ENCODE data around the gene PAPSS1. TPM values are rescaled to one million over a fixed set of nuclear protein-coding genes. Genes with fewer than 3 reads are reported as not detected.

PAPSS1 gene
- total and polyA plus RNA-seq, 10 of the 15 experiments (the other 5 are each of a cell fraction or from before 2014, with no cell fraction given) = 22.6 to 73.0 (median 30.6) TPM

DNA sequence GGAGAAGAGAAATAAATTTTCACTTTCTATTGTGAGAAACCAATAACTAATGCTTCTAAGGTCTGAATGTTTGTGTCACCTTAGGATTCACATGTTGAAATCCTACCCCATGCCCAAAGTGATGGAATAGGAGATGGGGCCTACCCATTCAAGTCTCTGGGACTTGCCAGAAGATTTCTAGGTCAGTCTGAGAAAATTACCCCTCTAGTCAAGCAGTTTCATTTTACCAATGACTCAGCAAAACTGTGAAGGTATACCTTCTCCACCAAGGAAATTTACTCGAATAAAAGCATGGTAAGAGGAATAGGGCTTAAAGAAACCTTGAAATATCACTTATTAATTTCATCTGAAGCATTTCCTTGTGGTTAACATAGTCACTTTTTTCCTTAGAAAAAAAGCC is 23.5 kb upstream of the PAPSS1 start:
- H3K4me3 ChIP-seq = no peak overlapping the region
- intact Hi-C loops (cut with micrococcal nuclease; ENCODE audit: unreplicated experiment) (no loop called here), in situ Hi-C loops (cut with MboI) (loop anchor here (25.0 kb wide), 1 partner anchor 706 kb away; the partner anchor contains the start of gene DKK2)
- no peaks in the 10 kb centered on the region; the same call in 2 of the 3 replicates for H3K9me3 ChIP-seq (replicated peaks; ENCODE audit: control insufficient read depth, insufficient read depth, low read length)
- no peak overlapping the region for H3K27ac ChIP-seq (ENCODE audit: control insufficient read depth, insufficient read depth)
- ChIA-PET RAD21 (ENCODE audit: unreplicated experiment) (no interaction called here), SMC1A (ENCODE audit: uncharacterized antibody, unreplicated experiment) (no interaction called here), CTCF (no interaction called here), POLR2A (no interaction called here)
- H3K4me2 ChIP-seq (ENCODE audit: control insufficient read depth, insufficient read depth) = no peak overlapping the region
- no peaks in the 10 kb centered on the region for H3K4me1 ChIP-seq (ENCODE audit: control insufficient read depth, insufficient read depth, low read length)
- WGBS (ENCODE audit: insufficient coverage, insufficient replicate concordance, low lambda C conversion rate, missing lambda C conversion rate) = 0% methylated on average over 1 of the region's 1 CpG
- H3K9ac ChIP-seq (ENCODE audit: control insufficient read depth, insufficient read depth, low read length) = no peak overlapping the region
- H4K20me1 ChIP-seq (ENCODE audit: control insufficient read depth, insufficient read depth) = no peaks in the 10 kb centered on the region
- no peaks in the 10 kb centered on the region for H3K27me3 ChIP-seq (replicated peaks in 1 of 2; ENCODE audit: control insufficient read depth in 2 of 2, insufficient read depth in 2 of 2, low read length in 1 of 2)
- FAIRE-seq (no peak), DNase-seq (ENCODE audit: low read depth, low spot score) (no peak), ATAC-seq (peak; percentile 58)
- no peak for TF ChIP-seq RUNX3 (IDR thresholded peaks at IDR 0.05; ENCODE audit: low read length)
- no peak for TF ChIP-seq FOXK2 (IDR thresholded peaks at IDR 0.05)
- peak; percentile 78 for TF ChIP-seq BACH1 (IDR thresholded peaks at IDR 0.05; ENCODE audit: borderline replicate concordance)
- TF ChIP-seq SIN3A (IDR thresholded peaks at IDR 0.05; ENCODE audit: low read depth, low read length) = no peak
- TF ChIP-seq IRF4 (IDR thresholded peaks at IDR 0.05; ENCODE audit: low read depth, low read length) = no peak
- no peaks in the 10 kb centered on the region for H3K36me3 ChIP-seq (ENCODE audit: control insufficient read depth in 2 of 2, insufficient read depth in 2 of 2, low read length in 1 of 2)
- H2AFZ ChIP-seq (ENCODE audit: control insufficient read depth, low read depth, low read length) = no peak overlapping the region
- no TSS peak for BruUV-seq (replicated peaks)
- H3K79me2 ChIP-seq (ENCODE audit: control insufficient read depth, insufficient read depth, low read length) = no peaks in the 10 kb centered on the region

GRCh38 chr4:107742791-107743190 is 22.8 kb upstream of the PAPSS1 start:
- no peaks in the 10 kb centered on the region for H4K20me1 ChIP-seq (ENCODE audit: control insufficient read depth, insufficient read depth)
- no peaks in the 10 kb centered on the region for H3K79me2 ChIP-seq (ENCODE audit: control insufficient read depth, insufficient read depth, low read length)
- H3K9me3 ChIP-seq (replicated peaks; ENCODE audit: control insufficient read depth, insufficient read depth, low read length) = no peaks in the 10 kb centered on the region; the same call in 2 of the 3 replicates
- intact Hi-C loops (cut with micrococcal nuclease; ENCODE audit: unreplicated experiment) (no loop called here), in situ Hi-C loops (cut with MboI) (loop anchor here (25.0 kb wide), 1 partner anchor 705 kb away; the partner anchor contains the start of gene DKK2)
- H3K27ac ChIP-seq (ENCODE audit: control insufficient read depth, insufficient read depth) = no peak overlapping the region
- ChIA-PET CTCF (interaction anchor here (0.6 to 1.0 kb wide), 2 partner anchors 156 to 793 kb away, joined by 3 to 4 read pairs; no protein-coding TSS in a partner anchor), SMC1A (ENCODE audit: uncharacterized antibody, unreplicated experiment) (interaction anchor here (1.0 kb wide), 1 partner anchor 10 kb away, joined by 3 read pairs; no protein-coding TSS in a partner anchor), POLR2A (no interaction called here), RAD21 (ENCODE audit: unreplicated experiment) (no interaction called here)
- no peak overlapping the region for H3K4me3 ChIP-seq
- H3K27me3 ChIP-seq (replicated peaks in 1 of 2; ENCODE audit: control insufficient read depth in 2 of 2, insufficient read depth in 2 of 2, low read length in 1 of 2) = no peaks in the 10 kb centered on the region
- H3K36me3 ChIP-seq (ENCODE audit: control insufficient read depth in 2 of 2, insufficient read depth in 2 of 2, low read length in 1 of 2) = no peaks in the 10 kb centered on the region
- ATAC-seq (no peak), FAIRE-seq (no peak), DNase-seq (ENCODE audit: low read depth, low spot score) (no peak)
- no peak overlapping the region for H3K9ac ChIP-seq (ENCODE audit: control insufficient read depth, insufficient read depth, low read length)
- no peak overlapping the region for H2AFZ ChIP-seq (ENCODE audit: control insufficient read depth, low read depth, low read length)
- no TSS peak for BruUV-seq (replicated peaks)
- H3K4me2 ChIP-seq (ENCODE audit: control insufficient read depth, insufficient read depth) = no peak overlapping the region
- 86% methylated on average over 1 of the region's 1 CpG for WGBS (ENCODE audit: insufficient coverage, insufficient replicate concordance, low lambda C conversion rate, missing lambda C conversion rate)
- no peaks in the 10 kb centered on the region for H3K4me1 ChIP-seq (ENCODE audit: control insufficient read depth, insufficient read depth, low read length)
- no peak for TF ChIP-seq CREB1 (IDR thresholded peaks at IDR 0.05; ENCODE audit: low read depth)
- no peak for TF ChIP-seq NR2C2 (IDR thresholded peaks at IDR 0.05; ENCODE audit: borderline replicate concordance, control insufficient read depth, insufficient read length, low read depth)
- TF ChIP-seq SIX5 (IDR thresholded peaks at IDR 0.05; ENCODE audit: low read depth, low read length, severe bottlenecking) = no peak
- no peak for TF ChIP-seq CBX3 (IDR thresholded peaks at IDR 0.05; ENCODE audit: borderline replicate concordance, low read depth)
- TF ChIP-seq BCL11A (IDR thresholded peaks at IDR 0.05; ENCODE audit: low read depth, low read length) = no peak
- no peak for TF ChIP-seq SIN3A (IDR thresholded peaks at IDR 0.05; ENCODE audit: low read depth, low read length)
- TF ChIP-seq, protein P1, sequence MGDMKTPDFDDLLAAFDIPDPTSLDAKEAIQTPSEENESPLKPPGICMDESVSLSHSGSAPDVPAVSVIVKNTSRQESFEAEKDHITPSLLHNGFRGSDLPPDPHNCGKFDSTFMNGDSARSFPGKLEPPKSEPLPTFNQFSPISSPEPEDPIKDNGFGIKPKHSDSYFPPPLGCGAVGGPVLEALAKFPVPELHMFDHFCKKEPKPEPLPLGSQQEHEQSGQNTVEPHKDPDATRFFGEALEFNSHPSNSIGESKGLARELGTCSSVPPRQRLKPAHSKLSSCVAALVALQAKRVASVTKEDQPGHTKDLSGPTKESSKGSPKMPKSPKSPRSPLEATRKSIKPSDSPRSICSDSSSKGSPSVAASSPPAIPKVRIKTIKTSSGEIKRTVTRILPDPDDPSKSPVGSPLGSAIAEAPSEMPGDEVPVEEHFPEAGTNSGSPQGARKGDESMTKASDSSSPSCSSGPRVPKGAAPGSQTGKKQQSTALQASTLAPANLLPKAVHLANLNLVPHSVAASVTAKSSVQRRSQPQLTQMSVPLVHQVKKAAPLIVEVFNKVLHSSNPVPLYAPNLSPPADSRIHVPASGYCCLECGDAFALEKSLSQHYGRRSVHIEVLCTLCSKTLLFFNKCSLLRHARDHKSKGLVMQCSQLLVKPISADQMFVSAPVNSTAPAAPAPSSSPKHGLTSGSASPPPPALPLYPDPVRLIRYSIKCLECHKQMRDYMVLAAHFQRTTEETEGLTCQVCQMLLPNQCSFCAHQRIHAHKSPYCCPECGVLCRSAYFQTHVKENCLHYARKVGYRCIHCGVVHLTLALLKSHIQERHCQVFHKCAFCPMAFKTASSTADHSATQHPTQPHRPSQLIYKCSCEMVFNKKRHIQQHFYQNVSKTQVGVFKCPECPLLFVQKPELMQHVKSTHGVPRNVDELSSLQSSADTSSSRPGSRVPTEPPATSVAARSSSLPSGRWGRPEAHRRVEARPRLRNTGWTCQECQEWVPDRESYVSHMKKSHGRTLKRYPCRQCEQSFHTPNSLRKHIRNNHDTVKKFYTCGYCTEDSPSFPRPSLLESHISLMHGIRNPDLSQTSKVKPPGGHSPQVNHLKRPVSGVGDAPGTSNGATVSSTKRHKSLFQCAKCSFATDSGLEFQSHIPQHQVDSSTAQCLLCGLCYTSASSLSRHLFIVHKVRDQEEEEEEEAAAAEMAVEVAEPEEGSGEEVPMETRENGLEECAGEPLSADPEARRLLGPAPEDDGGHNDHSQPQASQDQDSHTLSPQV (IDR thresholded peaks at IDR 0.05) = no peak
- TF ChIP-seq MTA2 (IDR thresholded peaks at IDR 0.05; ENCODE audit: low read depth) = no peak
- TF ChIP-seq DPF2 (IDR thresholded peaks at IDR 0.05) = no peak
- no peak for TF ChIP-seq TAF1 (IDR thresholded peaks at IDR 0.05; ENCODE audit: borderline replicate concordance, low read depth, low read length)
- TF ChIP-seq BACH1 (IDR thresholded peaks at IDR 0.05; ENCODE audit: borderline replicate concordance) = no peak
- no peak for TF ChIP-seq NR2C1 (IDR thresholded peaks at IDR 0.05)
- TF ChIP-seq FOXK2 (IDR thresholded peaks at IDR 0.05) = no peak
- TF ChIP-seq HCFC1 (IDR thresholded peaks at IDR 0.05; ENCODE audit: low read length) = no peak
- TF ChIP-seq PML (IDR thresholded peaks at IDR 0.05; ENCODE audit: low read length) = no peak
